ENCODE data around the gene NAALADL2. TPM values are rescaled to one million over a fixed set of nuclear protein-coding genes. Genes with fewer than 3 reads are reported as not detected.

NAALADL2 gene
- total RNA-seq, 1 donor from 2014 or later, result 2.9 TPM

- TF ChIP-seq CTCF (IDR thresholded peaks at IDR 0.05; ENCODE audit: insufficient read depth, low read length, poor library complexity, severe bottlenecking), result no peak
- Histone ChIP-seq H3K4me3 (ENCODE audit: low read depth, low read length) (no peak overlapping the region), H3K27me3 (ENCODE audit: control insufficient read depth, insufficient read depth, low read length) (no peaks in the 10 kb centered on the region), H3K36me3 (ENCODE audit: control insufficient read depth, insufficient read depth, low read length) (no peaks in the 10 kb centered on the region)
- peak; percentile 42 for DNase-seq (ENCODE audit: low read depth)
Observed at GRCh38 chr3:174951034-174951433, 91.9 kb downstream of the NAALADL2 start.

- no peak for TF ChIP-seq CTCF (IDR thresholded peaks at IDR 0.05; ENCODE audit: insufficient read depth, low read length, poor library complexity, severe bottlenecking)
- H3K4me3 ChIP-seq (ENCODE audit: low read depth, low read length), result no peak overlapping the region
- H3K27me3 ChIP-seq (ENCODE audit: control insufficient read depth, insufficient read depth, low read length), result no peaks in the 10 kb centered on the region
- no peak for DNase-seq (ENCODE audit: low read depth)
- H3K36me3 ChIP-seq (ENCODE audit: control insufficient read depth, insufficient read depth, low read length), result no peaks in the 10 kb centered on the region
Observed at GRCh38 chr3:174951498-174952005, 92.4 kb downstream of the NAALADL2 start.

DNA sequence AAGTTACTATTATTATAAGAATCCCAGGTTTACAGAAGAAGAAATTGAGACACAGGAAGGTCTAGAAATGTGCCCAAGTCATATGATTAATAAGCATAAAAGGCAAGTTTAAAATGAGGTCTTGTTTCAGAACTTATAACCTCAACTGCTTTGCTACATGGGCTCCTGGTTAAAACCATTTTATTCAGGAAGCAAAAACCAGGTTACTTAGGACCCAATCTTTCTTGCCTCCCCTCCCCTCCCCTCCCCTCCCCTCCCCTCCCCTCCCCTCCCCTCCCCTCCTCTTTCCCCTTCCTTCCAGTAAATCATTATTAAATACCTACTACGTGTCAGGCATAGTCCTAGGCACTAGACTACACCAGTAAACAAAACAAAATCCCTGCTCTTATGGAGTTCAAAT lies 93.9 kb downstream of the NAALADL2 start:
- H3K27me3 ChIP-seq (ENCODE audit: control insufficient read depth, insufficient read depth, low read length), result no peaks in the 10 kb centered on the region
- no peak for DNase-seq (ENCODE audit: low read depth)
- H3K4me3 ChIP-seq (ENCODE audit: low read depth, low read length), result no peak overlapping the region
- H3K36me3 ChIP-seq (ENCODE audit: control insufficient read depth, insufficient read depth, low read length), result no peaks in the 10 kb centered on the region
- no peak for TF ChIP-seq CTCF (IDR thresholded peaks at IDR 0.05; ENCODE audit: insufficient read depth, low read length, poor library complexity, severe bottlenecking)

DNA sequence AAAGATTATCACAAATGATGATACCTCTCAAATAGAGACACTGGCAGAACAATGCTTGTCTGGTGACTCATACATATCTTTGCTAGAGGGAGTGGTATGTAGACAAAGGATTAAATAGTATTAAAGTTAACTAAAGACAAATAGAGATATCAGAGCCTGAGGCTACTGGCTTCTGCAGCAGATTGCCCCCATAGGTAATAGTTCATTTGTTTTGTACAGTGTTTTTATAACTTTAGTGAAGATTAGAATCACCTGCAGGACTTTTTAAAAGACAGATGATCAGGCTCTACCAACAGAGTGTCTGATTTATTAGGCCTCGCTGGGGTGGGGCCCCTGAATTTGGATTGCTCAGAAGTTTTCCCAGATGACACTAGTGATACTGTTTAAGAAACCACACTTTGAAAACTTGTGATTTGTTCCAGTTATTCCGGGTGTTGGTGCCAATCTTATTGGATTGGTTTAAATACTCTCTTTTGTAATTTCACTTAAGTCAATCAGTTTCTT lies 96.4 kb downstream of the NAALADL2 start:
- TF ChIP-seq CTCF (IDR thresholded peaks at IDR 0.05; ENCODE audit: insufficient read depth, low read length, poor library complexity, severe bottlenecking), result no peak
- Histone ChIP-seq H3K4me3 (ENCODE audit: low read depth, low read length) (no peak overlapping the region), H3K27me3 (ENCODE audit: control insufficient read depth, insufficient read depth, low read length) (no peaks in the 10 kb centered on the region), H3K36me3 (ENCODE audit: control insufficient read depth, insufficient read depth, low read length) (no peaks in the 10 kb centered on the region)
- peak; percentile 7 for DNase-seq (ENCODE audit: low read depth)

DNA sequence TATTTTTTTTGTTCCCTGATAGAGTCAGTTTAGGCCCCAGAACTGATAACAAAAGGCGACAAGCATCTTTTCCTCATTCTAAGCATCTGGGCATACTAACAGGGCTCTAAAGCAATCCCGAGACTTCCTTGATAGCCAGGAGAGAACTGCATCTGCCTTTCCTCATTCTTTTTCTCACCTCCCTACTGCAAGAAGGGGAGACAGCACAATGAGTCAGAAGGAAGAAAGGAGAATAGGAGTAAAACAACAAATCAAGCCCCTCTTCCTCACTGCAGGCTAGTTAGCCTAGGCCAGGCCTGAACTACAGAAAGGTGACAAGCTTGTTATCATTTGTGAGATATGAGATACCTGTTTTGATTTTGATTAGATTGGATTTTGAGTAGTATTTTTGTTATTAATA lies 97.9 kb downstream of the NAALADL2 start:
- H3K36me3 ChIP-seq (ENCODE audit: control insufficient read depth, insufficient read depth, low read length), result no peaks in the 10 kb centered on the region
- no peaks in the 10 kb centered on the region for H3K27me3 ChIP-seq (ENCODE audit: control insufficient read depth, insufficient read depth, low read length)
- no peak overlapping the region for H3K4me3 ChIP-seq (ENCODE audit: low read depth, low read length)
- no peak for TF ChIP-seq CTCF (IDR thresholded peaks at IDR 0.05; ENCODE audit: insufficient read depth, low read length, poor library complexity, severe bottlenecking)
- no peak for DNase-seq (ENCODE audit: low read depth)

GRCh38 chr3:174957551-174958001 lies 98.4 kb downstream of the NAALADL2 start:
- TF ChIP-seq CTCF (IDR thresholded peaks at IDR 0.05; ENCODE audit: insufficient read depth, low read length, poor library complexity, severe bottlenecking), result no peak
- H3K36me3 ChIP-seq (ENCODE audit: control insufficient read depth, insufficient read depth, low read length), result no peaks in the 10 kb centered on the region
- DNase-seq (ENCODE audit: low read depth), result no peak
- H3K27me3 ChIP-seq (ENCODE audit: control insufficient read depth, insufficient read depth, low read length), result no peaks in the 10 kb centered on the region
- H3K4me3 ChIP-seq (ENCODE audit: low read depth, low read length), result no peak overlapping the region

Measured in kidney epithelial cell (primary cell).